Right lobe of liver (tissue), 4 donors: ENCODE measurements around the gene DNAJB5.

ENCODE experiments used
- CTCF ChIP-seq, 4 donors: fragments of 200-600 bp in 3 of 4; fragments of 450-650 bp in 1 of 4; IDR thresholded peaks; one replicate each; pipeline versions ENCODE4 v1.5.1 to v1.8.0; 2016 to 2022; ENCODE audit warnings: antibody characterized with exemption in 4 of 4, mild to moderate bottlenecking in 2 of 4
- POLR2A ChIP-seq: fragments of 450-650 bp; IDR thresholded peaks from one replicate; pipeline ENCODE4 v1.6.1; 2017; ENCODE audit warnings: antibody characterized with exemption, mild to moderate bottlenecking
- donor health status: DM: no; HTN: no; CAD: no.
- donor health status: DM: no; HTN: no; CAD: no.
- donor health status: DM: no; HTN: yes; CAD: no.

- no peak for TF ChIP-seq CTCF (IDR thresholded peaks at IDR 0.05)
- no peak for TF ChIP-seq POLR2A
Observed at GRCh38 chr9:34993502-34994259, 4.1 kb downstream of the DNAJB5 start.
